ENCODE data around the gene ATP8B1.
A peak's percentile ranks its signal among the peaks of the same experiment; 100 is the strongest.
"Not testable (repeated sequence)": the region's sequence is repeated elsewhere in the genome, so short reads cannot be mapped to it uniquely, and the experiment has no call there.

ATP8B1 gene

GRCh38 chr18:57803103-57803969 lies at the start of gene ATP8B1:
ATP8B1 (minus strand) TSS chr18:57803315; CDS start chr18:57731807, 71,508 bp downstream.
- DNase-seq: peak in 1 of 2 donors; percentile 15

DNA sequence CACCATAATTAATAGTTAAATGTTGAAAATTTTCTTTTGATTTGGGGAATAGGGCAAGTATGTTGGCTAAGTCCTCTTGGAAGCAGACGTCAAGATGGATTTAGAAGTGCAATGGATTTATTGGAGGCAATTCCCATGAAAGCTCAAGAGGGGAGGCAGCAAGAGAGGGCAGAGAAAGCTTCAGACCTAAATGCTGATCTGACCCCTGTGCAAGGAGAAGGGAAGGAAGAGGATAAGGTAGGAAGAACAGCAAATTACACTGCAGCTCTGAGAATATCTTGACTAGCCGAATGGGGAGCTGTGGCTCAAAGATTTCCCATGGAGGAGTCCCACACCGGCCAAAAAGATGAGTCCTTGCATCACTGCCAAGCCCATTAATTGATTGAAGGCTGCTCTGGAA lies 46.9 kb upstream of the ATP8B1 start:
- no peak for DNase-seq

GRCh38 chr18:57848374-57848773 lies 45.3 kb upstream of the ATP8B1 start:
- not testable (repeated sequence) for DNase-seq

DNA sequence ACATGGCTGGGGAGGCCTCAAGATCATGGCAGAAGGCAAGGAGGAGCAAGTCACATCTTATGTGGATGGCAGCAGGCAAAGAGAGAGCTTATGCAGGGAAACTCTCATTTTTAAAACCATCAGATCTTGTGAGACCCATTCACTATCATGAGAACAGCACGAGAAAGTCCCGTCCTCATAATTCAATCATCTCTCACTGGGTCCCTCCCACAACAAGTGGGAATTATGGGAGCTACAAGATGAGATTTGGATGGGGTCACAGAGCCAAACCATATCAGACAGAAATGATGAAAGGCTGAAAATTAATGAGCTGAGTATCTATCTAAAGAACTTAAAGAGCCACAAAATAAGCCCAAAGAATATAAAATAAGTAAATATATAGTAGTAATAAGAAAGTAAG lies 44.3 kb upstream of the ATP8B1 start:
- not testable (repeated sequence) for DNase-seq

DNA sequence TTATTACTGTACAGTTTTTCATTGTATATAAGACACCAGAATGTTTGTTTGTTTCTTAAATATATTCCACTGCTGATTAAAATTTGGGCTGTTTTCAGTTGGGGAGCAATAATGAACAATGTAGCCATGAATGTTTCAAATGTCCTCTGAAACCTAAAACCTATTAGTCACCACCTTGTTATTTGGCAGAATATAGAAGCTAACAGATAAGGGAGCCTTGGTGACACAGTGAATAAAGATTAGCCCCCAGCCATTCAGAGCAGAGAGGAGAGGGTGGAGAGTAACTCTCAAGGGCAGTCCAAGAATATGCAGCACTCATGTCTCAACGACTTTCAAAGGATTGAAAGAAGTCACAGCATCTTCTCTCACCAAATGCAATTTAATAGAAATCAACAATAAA lies 43.1 kb upstream of the ATP8B1 start:
- DNase-seq: no peak

GRCh38 chr18:57845605-57846074 lies 42.5 kb upstream of the ATP8B1 start:
- DNase-seq: no peak

DNA sequence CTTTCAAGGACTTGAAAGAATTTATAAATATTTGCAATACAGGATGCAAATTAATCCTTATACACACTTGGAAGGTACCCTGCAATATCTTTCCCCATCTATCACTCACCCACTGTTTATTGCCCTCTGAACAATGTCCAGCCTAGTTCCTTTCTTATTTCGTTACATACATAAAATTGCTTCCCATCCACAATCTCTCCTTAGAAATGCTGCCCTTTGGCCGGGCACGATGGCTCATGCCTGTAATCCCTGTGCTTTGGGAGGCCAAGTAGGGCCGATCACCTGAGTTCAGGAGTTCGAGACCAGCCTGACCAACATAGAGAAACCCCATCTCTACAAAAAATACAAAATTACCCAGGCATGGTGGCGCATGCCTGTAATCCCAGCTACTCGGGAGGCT lies 41.2 kb upstream of the ATP8B1 start:
- no peak for DNase-seq

DNA sequence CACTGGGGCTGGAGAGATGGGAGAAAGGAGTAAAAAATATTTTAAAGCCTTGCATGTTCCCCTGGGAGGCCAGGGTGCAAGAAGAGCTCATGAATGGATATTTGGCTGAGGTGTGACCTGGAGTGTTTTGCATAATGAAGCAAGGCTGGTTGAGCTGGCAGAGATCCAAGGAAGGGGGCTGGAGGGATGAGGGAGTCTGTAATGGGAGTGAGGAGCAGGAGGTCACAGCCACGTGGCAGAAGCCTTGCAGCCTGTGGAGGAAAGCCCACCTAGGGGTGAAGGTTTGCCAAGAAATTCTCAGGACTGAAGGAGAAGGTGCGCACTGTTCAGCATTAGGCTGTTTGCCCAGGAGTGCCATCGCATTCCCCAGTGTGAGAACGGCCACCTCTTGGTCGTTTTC lies 40.3 kb upstream of the ATP8B1 start:
- no peak for DNase-seq

DNA sequence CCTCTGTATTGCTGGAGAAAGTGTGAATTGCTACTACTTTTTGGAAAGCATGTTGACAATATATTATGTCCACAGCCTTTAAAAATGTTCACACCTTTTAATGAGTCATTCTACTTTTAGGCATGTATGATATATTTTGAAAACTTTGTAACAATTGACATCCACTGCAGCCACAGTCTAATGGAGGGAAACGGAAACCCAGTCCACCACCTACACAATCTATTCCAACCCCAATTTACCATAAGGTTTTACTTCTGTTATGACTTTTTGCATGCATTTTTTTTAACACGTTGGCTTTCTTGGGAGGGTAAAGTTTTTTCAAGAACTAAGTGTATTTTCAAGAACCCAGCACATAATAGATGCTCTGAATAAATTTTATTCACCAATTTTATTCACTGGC lies 38.5 kb upstream of the ATP8B1 start:
- DNase-seq: peak; percentile 9 to 21

DNA sequence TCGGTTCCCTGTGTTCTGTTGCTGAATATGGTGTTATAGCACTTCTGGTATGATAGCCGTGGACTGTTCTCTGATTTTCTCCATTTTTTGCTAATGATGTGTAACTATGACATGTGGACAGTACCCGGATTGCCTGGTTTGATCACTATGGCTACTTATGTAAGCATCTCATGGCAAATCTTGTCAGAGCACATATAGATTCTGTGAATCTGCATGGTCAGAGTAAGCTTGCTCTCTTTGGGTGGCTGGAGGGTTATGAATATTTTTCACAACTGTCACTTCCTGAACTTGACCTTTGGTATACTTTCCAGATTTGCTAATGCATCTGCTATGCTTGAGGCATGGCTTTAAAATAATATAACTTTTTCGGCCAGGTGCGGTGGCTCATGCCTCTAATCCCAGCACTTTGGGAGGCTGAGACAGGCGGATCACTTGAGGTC lies 36.8 kb upstream of the ATP8B1 start:
- no peak for DNase-seq

DNA sequence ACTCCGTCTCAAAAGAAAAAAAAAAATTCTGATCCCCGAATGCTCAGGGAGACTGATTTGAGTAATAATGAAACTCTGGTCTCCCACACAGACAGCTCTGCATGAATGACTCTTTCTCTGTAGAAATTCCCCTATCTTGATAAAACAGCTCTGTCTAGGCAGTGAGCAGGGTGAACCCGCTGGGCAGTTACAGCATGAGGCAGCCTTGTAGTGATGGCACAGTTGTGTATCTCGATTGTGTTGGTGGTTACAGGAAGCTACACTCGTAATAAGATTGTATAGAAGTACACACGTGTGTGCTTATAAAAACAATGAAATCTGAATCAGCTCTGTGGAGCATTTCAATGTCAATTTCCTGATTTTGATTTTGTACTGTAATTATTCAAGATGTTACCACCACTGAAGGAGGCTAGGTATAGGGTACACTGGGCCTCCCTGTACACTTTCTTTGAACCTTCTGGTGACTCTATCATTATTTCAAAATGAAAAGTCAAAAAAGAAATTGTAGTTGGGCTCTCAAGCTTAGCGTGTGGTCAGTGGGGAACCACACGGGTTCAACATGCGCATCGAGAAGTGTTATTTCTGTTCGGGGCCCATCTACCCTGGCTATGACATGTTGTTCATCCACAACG lies 34.9 kb upstream of the ATP8B1 start:
- DNase-seq: peak; percentile 56 to 62

- DNase-seq: no peak
Observed at GRCh38 chr18:57836557-57836956, 33.4 kb upstream of the ATP8B1 start.

DNA sequence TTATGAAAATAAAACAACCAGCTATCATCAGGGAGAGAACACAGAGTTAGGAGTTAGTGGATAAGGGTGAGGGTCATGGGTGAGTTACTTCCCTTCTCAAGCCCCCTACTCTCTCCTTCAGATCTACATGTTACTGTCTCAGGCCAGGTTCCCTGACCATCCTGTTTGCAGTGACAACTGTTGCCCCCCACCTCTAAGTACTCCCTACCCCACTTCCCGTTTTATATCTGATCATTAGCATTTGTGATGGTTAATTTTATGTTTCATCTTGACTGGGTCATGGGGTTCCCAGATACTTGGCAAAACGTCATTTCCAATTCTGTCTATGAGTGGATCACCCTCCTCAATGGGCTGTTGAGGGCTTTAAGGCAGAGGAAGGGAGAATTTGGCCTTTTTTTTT lies 32.8 kb upstream of the ATP8B1 start:
- no peak for DNase-seq

DNA sequence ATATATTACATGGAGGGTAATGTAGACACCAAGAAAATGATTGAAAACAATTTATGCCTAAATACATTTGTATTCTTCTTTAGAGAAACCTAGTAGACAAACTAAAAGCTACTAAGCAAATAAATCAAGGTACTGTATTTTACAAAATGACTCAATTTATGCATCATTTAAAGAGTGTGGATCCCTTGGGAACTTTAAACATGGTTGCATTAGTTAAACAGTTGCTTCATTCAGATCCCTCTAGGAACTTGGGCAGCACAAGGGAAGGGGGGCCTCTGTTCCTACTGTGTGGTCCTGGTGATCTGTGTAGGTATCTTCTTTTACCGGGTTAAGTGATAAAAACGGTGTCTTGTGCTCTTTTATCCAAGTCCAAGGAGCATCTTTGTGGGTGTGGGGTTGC lies 31.5 kb upstream of the ATP8B1 start:
- no peak for DNase-seq

DNA sequence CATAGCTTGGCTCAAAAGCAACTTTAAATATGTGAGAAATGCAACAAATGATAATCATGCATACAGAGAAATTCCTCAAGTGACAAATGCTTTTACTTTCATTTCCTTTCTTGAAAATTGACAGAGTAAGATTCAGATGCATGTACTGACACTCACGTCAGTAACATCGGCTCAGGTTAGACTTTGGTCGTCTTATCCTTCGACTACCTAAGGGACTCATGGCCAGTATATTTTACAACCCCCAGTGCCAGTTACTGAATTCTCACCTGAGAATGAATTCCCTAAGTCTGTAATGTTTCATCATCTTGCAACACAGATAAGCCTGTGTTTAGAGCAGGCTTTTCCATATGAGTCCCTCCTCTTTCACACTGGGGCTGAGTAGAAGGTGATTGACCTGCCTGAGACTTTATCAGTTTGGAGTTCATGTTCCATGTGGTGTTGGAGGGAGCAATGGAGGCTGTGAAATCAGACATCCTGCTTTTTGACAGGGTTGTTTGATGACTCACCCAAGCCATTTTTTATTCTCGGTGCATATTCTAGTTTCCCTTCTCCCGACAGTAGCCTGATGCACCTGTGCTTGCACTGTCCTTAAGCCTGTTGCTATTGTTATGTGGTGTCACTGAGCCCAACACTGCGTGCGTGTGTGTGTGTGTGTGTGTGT lies 30.5 kb upstream of the ATP8B1 start:
- DNase-seq: peak; percentile 25 to 30

- no peak for DNase-seq
Observed at GRCh38 chr18:57832730-57833129, 29.6 kb upstream of the ATP8B1 start.

- DNase-seq: no peak
Observed at GRCh38 chr18:57831597-57832377, 28.7 kb upstream of the ATP8B1 start.

GRCh38 chr18:57827646-57828045 lies 24.5 kb upstream of the ATP8B1 start:
- DNase-seq: no peak

DNA sequence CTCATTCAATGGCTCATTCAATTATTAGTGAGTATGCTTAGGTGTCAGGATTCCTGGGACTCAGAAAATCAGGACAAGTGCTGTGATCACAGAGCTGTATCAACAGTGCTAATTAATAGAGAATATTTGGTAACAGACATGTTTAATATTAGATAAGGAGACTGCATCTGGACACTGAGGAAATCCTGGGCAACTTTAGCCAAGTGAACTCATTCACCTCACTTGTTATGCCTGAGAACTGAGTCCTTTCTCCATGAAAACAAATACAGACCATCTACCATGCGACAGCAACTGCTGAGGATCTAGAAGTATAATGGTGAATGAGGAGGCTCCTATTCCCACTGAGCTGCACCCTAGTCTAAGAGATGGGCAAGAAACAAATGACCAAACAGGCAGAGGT lies 23.1 kb upstream of the ATP8B1 start:
- DNase-seq: no peak

- DNase-seq: not testable (repeated sequence)
Observed at GRCh38 chr18:57820583-57820982, 17.5 kb upstream of the ATP8B1 start.

GRCh38 chr18:57819671-57820460 lies 16.8 kb upstream of the ATP8B1 start:
- no peak for DNase-seq

GRCh38 chr18:57819119-57819518 lies 16.0 kb upstream of the ATP8B1 start:
- DNase-seq: no peak
